ENCODE results near the gene HBS1L. TPM values are rescaled to one million over a fixed set of nuclear protein-coding genes. Genes with fewer than 3 reads are reported as not detected.
A peak's percentile ranks its signal among the peaks of the same experiment; 100 is the strongest.

The HBS1L gene
- total RNA-seq, 2 experiments from 2014 or later = 150 to 153 TPM

GRCh38 chr6:135088818-135089809 lies 34.5 kb upstream of the HBS1L start:
- Mint-ChIP-seq H3K36me3 (ENCODE audit: low read depth) (no peaks in the 10 kb centered on the region), H3K4me3 (peak overlapping the region; percentile 23), H3K27ac (peak overlapping the region; percentile 78), H3K4me1 (ENCODE audit: low read depth) (peaks cover 86% of the 10 kb centered on the region), H3K9me3 (peaks cover 3% of the 10 kb centered on the region), H3K27me3 (ENCODE audit: low read depth) (no peaks in the 10 kb centered on the region)
- CTCF ChIA-PET = interaction anchor here (0.9 to 2.4 kb wide), 10 partner anchors 12 to 95 kb away, joined by 3 to 15 read pairs (median 5); partner anchors contain the start of gene HBS1L
- intact Hi-C loops (cut with micrococcal nuclease) = loop anchor here (1.0 to 10.0 kb wide), 11 partner anchors 15 to 842 kb away; partner anchors contain the start of gene HBS1L
- DNase-seq = peak; percentile 61

DNA sequence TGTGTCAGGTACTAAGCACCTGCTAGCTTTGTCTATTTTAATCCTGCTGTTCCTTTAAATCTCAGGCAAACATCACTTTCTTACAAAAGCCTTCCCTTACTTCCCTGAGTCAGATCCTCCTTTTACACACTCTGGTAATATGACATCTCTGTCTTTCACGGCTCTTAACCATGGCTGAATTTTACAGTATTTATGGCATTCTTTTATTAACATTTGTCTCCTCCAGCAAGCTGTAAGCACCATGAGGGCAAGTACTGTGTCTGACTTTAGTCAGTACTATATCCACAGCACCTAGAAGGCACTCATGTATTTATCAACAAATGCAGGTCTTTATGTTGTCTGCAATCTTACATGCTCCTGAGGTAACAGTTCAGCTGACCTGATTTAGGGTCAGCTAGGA lies 33.7 kb upstream of the HBS1L start:
- Mint-ChIP-seq H3K4me3 (peak overlapping the region; percentile 43), H3K36me3 (ENCODE audit: low read depth) (no peaks in the 10 kb centered on the region), H3K27ac (peak overlapping the region; percentile 69), H3K4me1 (ENCODE audit: low read depth) (peaks cover 83% of the 10 kb centered on the region), H3K27me3 (ENCODE audit: low read depth) (no peaks in the 10 kb centered on the region), H3K9me3 (peaks cover 3% of the 10 kb centered on the region)
- CTCF ChIA-PET = interaction anchor here (1.0 to 2.4 kb wide), 12 partner anchors 8 to 96 kb away, joined by 3 to 15 read pairs (median 5); partner anchors contain the start of gene HBS1L
- no peak for DNase-seq
- intact Hi-C loops (cut with micrococcal nuclease) = loop anchor here (1.0 to 10.0 kb wide), 7 partner anchors 14 to 841 kb away; partner anchors contain the start of gene HBS1L

DNA sequence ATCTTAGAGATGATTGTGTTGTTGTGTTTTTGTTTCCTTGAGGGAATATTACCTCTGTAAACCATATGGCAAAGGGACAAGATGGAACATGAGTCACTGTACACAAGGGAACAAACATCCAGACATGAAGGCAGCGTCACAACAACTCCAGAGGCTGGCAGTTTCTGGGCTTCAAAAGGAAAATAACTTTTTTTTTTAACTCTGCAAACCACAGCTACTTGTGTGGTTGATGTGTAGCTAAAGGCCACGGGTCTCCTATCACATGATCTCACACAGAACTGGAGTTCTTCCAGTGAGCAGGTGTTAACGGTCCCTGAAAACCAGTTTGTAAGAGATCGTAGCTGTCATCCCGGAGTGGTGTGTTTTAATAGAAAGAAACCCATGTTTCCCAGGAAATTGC lies 33.2 kb upstream of the HBS1L start:
- intact Hi-C loops (cut with micrococcal nuclease) = loop anchor here (1.0 to 10.0 kb wide), 8 partner anchors 14 to 841 kb away; partner anchors contain the start of gene HBS1L
- Mint-ChIP-seq H3K27me3 (ENCODE audit: low read depth) (no peaks in the 10 kb centered on the region), H3K36me3 (ENCODE audit: low read depth) (no peaks in the 10 kb centered on the region)

GRCh38 chr6:135087403-135087802 lies 32.8 kb upstream of the HBS1L start:
- Mint-ChIP-seq H3K4me1 (ENCODE audit: low read depth) (peaks cover 78% of the 10 kb centered on the region), H3K27ac (peak overlapping the region; percentile 69), H3K27me3 (ENCODE audit: low read depth) (no peaks in the 10 kb centered on the region), H3K9me3 (peaks cover 4% of the 10 kb centered on the region), H3K4me3 (peak overlapping the region; percentile 43), H3K36me3 (ENCODE audit: low read depth) (no peaks in the 10 kb centered on the region)
- intact Hi-C loops (cut with micrococcal nuclease) = loop anchor here (1.0 to 10.0 kb wide), 2 partner anchors 73 to 787 kb away; no protein-coding TSS in a partner anchor
- DNase-seq = peak; percentile 39
- CTCF ChIA-PET = interaction anchor here (0.5 to 2.4 kb wide), 16 partner anchors 9 to 141 kb away, joined by 3 to 15 read pairs (median 4); partner anchors contain the start of genes HBS1L and MYB

More for the DNA sequence above, 33.2 kb upstream of the HBS1L start:
- peak overlapping the region; percentile 43 for H3K4me3 Mint-ChIP-seq
- CTCF ChIA-PET = interaction anchor here (0.5 to 2.4 kb wide), 14 partner anchors 9 to 140 kb away, joined by 3 to 15 read pairs (median 5); partner anchors contain the start of gene HBS1L
- H3K27ac Mint-ChIP-seq = peak overlapping the region; percentile 69
- peaks cover 82% of the 10 kb centered on the region for H3K4me1 Mint-ChIP-seq (ENCODE audit: low read depth)
- peak; percentile 50 for DNase-seq
- peaks cover 3% of the 10 kb centered on the region for H3K9me3 Mint-ChIP-seq

DNA sequence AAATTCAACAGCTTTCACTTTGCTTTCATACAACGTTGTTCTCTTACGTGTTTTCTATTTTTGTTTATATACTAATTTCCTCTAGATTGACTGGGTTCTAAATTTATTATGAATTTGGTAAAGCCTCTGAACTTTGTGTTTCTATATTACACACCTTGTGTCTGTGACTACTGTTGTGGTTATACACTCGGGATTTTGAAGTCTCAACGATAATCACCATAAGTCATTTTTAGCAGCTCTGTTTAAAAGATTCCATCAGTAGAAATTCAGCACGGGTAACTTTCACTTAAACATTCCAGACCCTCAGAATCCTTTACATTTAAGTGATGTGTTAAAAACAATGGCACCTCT lies 31.8 kb upstream of the HBS1L start:
- intact Hi-C loops (cut with micrococcal nuclease) = loop anchor here (10.0 kb wide), 1 partner anchor 788 kb away; no protein-coding TSS in a partner anchor
- peaks cover 71% of the 10 kb centered on the region for H3K4me1 Mint-ChIP-seq (ENCODE audit: low read depth)
- DNase-seq = no peak
- peak overlapping the region; percentile 63 for H3K4me3 Mint-ChIP-seq
- CTCF ChIA-PET = interaction anchor here (0.6 to 2.4 kb wide), 13 partner anchors 19 to 106 kb away, joined by 3 to 15 read pairs (median 3); partner anchors contain the start of genes HBS1L and MYB
- H3K36me3 Mint-ChIP-seq (ENCODE audit: low read depth) = peaks cover 7% of the 10 kb centered on the region
- no peaks in the 10 kb centered on the region for H3K27me3 Mint-ChIP-seq (ENCODE audit: low read depth)
- peak overlapping the region; percentile 82 for H3K27ac Mint-ChIP-seq
- H3K9me3 Mint-ChIP-seq = peaks cover 11% of the 10 kb centered on the region

GRCh38 chr6:135085700-135086413 lies 31.2 kb upstream of the HBS1L start:
- peaks cover 12% of the 10 kb centered on the region for H3K9me3 Mint-ChIP-seq
- peak overlapping the region; percentile 63 for H3K4me3 Mint-ChIP-seq
- H3K27me3 Mint-ChIP-seq (ENCODE audit: low read depth) = no peaks in the 10 kb centered on the region
- peaks cover 69% of the 10 kb centered on the region for H3K4me1 Mint-ChIP-seq (ENCODE audit: low read depth)
- peak overlapping the region; percentile 82 for H3K27ac Mint-ChIP-seq
- H3K36me3 Mint-ChIP-seq (ENCODE audit: low read depth) = peaks cover 7% of the 10 kb centered on the region
- CTCF ChIA-PET = interaction anchor here (0.7 to 2.7 kb wide), 12 partner anchors 15 to 145 kb away, joined by 3 to 7 read pairs (median 3); partner anchors contain the start of genes HBS1L and MYB
- intact Hi-C loops (cut with micrococcal nuclease) = loop anchor here (2.0 to 10.0 kb wide), 2 partner anchors 19 to 789 kb away; no protein-coding TSS in a partner anchor
- DNase-seq = no peak

DNA sequence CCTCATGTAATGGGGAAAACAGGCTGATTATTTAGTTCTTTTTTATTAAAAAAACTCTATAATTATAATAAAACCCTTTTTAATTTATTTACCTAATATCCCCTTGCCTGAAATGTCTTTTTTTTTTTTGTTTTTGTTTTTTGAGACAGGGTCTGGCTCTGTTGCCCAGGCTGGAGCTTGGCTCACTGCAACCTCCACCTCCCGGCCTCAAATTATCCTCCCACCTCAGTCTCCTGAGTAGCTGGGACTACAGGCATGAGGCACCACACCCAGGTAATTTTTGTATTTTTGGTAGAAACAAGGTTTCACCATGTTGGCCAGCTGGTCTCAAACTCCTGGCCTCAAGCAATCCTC lies 30.3 kb upstream of the HBS1L start:
- Mint-ChIP-seq H3K4me3 (no peak overlapping the region), H3K27me3 (ENCODE audit: low read depth) (no peaks in the 10 kb centered on the region), H3K9me3 (peaks cover 13% of the 10 kb centered on the region)

DNA sequence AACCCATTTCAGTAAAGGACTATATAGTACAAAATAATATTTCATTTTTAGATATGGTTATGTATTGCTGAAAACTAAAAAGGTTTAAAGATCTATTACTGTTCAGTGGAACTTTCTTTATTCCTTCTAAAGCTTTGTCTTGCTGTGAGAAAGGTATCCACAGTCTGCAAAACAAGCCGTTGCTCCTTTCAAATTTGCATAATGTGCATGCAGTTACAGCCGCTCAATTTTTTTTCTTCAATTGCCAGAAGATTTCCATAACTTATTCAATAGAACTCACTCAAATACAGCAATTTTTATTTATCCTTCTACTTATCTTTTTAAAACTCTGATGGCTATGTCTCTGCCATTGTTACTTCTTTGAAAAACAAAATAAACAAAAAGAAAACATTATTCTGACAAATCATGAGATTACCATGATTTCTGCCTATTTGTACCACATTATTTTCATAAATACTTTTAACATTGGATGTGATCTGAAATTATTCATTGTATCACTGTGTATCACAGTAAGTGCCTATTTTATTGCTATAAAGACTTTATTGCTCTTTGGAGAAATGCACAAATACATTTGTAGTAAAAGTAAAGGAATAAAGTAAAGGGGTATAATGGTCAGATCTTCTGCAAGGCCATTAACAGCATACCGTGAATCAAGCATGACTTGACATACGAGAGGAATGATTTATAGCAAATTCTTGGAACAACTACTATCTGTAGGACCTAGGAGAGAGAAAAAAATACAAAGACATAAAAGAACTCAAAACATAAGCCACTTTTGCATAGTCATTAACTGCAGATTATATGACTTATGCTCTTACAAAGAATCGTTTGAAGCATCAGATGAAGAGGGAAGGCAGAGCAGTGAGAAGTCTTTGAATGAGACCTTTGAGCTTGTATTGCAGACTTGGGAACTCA lies 29.6 kb upstream of the HBS1L start:
- H3K27me3 Mint-ChIP-seq (ENCODE audit: low read depth) = no peaks in the 10 kb centered on the region
- CTCF ChIA-PET = interaction anchor here (0.6 to 2.7 kb wide), 3 partner anchors 63 to 144 kb away, joined by 3 to 7 read pairs (median 3); no protein-coding TSS in a partner anchor
- H3K27ac Mint-ChIP-seq = no peak overlapping the region
- peaks cover 7% of the 10 kb centered on the region for H3K36me3 Mint-ChIP-seq (ENCODE audit: low read depth)
- H3K4me1 Mint-ChIP-seq (ENCODE audit: low read depth) = peaks cover 53% of the 10 kb centered on the region
- intact Hi-C loops (cut with micrococcal nuclease) = loop anchor here (2.0 to 10.0 kb wide), 2 partner anchors 17 to 791 kb away; no protein-coding TSS in a partner anchor
- no peak overlapping the region for H3K4me3 Mint-ChIP-seq
- H3K9me3 Mint-ChIP-seq = peaks cover 13% of the 10 kb centered on the region
- no peak for DNase-seq

More for the DNA sequence above, 30.3 kb upstream of the HBS1L start:
- H3K27ac Mint-ChIP-seq = no peak overlapping the region
- no peak for DNase-seq
- intact Hi-C loops (cut with micrococcal nuclease) = loop anchor here (2.0 to 10.0 kb wide), 2 partner anchors 18 to 790 kb away; no protein-coding TSS in a partner anchor
- peaks cover 7% of the 10 kb centered on the region for H3K36me3 Mint-ChIP-seq (ENCODE audit: low read depth)
- H3K4me1 Mint-ChIP-seq (ENCODE audit: low read depth) = peaks cover 59% of the 10 kb centered on the region
- CTCF ChIA-PET = interaction anchor here (1.1 to 2.7 kb wide), 3 partner anchors 16 to 144 kb away, joined by 3 to 7 read pairs (median 4); no protein-coding TSS in a partner anchor

- Mint-ChIP-seq H3K4me1 (ENCODE audit: low read depth) (peaks cover 30% of the 10 kb centered on the region), H3K27me3 (ENCODE audit: low read depth) (no peaks in the 10 kb centered on the region), H3K27ac (no peak overlapping the region), H3K4me3 (no peak overlapping the region), H3K36me3 (ENCODE audit: low read depth) (peaks cover 7% of the 10 kb centered on the region), H3K9me3 (peaks cover 10% of the 10 kb centered on the region)
- no peak for DNase-seq
- CTCF ChIA-PET = no interaction called here
- intact Hi-C loops (cut with micrococcal nuclease) = loop anchor here (10.0 kb wide), 1 partner anchor 793 kb away; no protein-coding TSS in a partner anchor
Observed at GRCh38 chr6:135081966-135082365, 27.3 kb upstream of the HBS1L start.

DNA sequence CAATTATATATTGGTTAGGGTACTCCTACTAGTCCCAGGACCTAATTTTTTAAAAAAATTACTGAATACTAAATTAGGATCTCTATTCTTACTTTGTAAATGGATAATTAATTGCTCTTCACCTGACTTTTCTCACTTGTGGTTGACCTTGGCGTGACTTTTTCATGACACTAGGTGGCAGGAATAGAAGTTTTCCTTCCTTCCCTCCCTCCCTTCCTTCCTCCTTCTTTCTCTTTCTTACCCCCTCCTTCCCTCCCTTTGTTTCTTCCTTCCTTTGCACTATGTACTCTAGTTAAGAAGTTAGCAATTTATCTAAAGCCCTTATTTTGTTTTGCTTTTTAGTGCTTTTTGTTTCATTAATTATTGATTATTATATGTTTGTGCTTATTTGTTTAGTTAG lies 20.4 kb upstream of the HBS1L start:
- Mint-ChIP-seq H3K4me1 (ENCODE audit: low read depth) (peaks cover 19% of the 10 kb centered on the region), H3K27me3 (ENCODE audit: low read depth) (no peaks in the 10 kb centered on the region), H3K9me3 (no peaks in the 10 kb centered on the region), H3K27ac (no peak overlapping the region), H3K4me3 (no peak overlapping the region), H3K36me3 (ENCODE audit: low read depth) (no peaks in the 10 kb centered on the region)
- CTCF ChIA-PET = interaction anchor here (0.6 to 1.7 kb wide), 4 partner anchors 13 to 109 kb away, joined by 3 to 6 read pairs (median 4); partner anchors contain the start of gene HBS1L
- intact Hi-C loops (cut with micrococcal nuclease) = no loop called here
- no peak for DNase-seq

All from activated naive CD4-positive, alpha-beta T cell treated with anti-CD3 and anti-CD28 coated beads for 36 hours (primary cell).